Esophagus muscularis mucosa (tissue), 4 donors: ENCODE measurements around the gene USP36. TPM values are rescaled to one million over a fixed set of nuclear protein-coding genes. Genes with fewer than 3 reads are reported as not detected.
A peak's percentile ranks its signal among the peaks of the same experiment; 100 is the strongest.

Source experiments
- DNase-seq: peaks from one replicate; pipeline ENCODE4 v3.0.0-alpha.2; 2017; ENCODE audit errors: extremely low spot score
- H3K27ac ChIP-seq, 4 donors: fragments of 200-600 bp; sonication (generic); replicated peaks in 1 of 4; 1 replicate in 3 of 4; 2 replicates in 1 of 4; pipeline ENCODE4 v1.5.1; 2016 to 2019; ENCODE audit warnings: mild to moderate bottlenecking in 1 of 4
- H3K27me3 ChIP-seq, 4 donors: fragments of 200-600 bp; sonication (generic); one replicate each; pipeline versions ENCODE4 v1.5.1 to v1.6.0; 2016 to 2019
- H3K36me3 ChIP-seq, 4 donors: fragments of 200-600 bp; sonication (generic); one replicate each; pipeline ENCODE4 v1.5.1; 2016 to 2019
- H3K4me1 ChIP-seq, 4 donors: fragments of 200-600 bp; sonication (generic); one replicate each; pipeline ENCODE4 v1.5.1; 2016 to 2019
- H3K4me3 ChIP-seq, 4 donors: fragments of 200-600 bp; sonication (generic); 1 replicate in 2 of 4; 2 replicates in 2 of 4; pipeline ENCODE4 v1.5.1; 2016 to 2019; ENCODE audit warnings: mild to moderate bottlenecking in 4 of 4, moderate library complexity in 1 of 4
- H3K9me3 ChIP-seq, 4 donors: fragments of 200-600 bp; sonication (generic); 1 replicate in 3 of 4; 2 replicates in 1 of 4; pipeline ENCODE4 v1.5.1; 2016 to 2019
- CTCF ChIP-seq, 3 experiments: fragments of 200-600 bp in 2 of 3; fragments of 450-650 bp in 1 of 3; sonication (generic) in 2 of 3; IDR thresholded peaks; one replicate each; pipeline ENCODE4 v1.5.1; 2017 to 2019; ENCODE audit warnings: antibody characterized with exemption in 3 of 3, mild to moderate bottlenecking in 2 of 3, moderate library complexity in 1 of 3
- EP300 ChIP-seq: sonication (generic); formaldehyde crosslinking; IDR thresholded peaks from one replicate; pipeline ENCODE4 v1.6.1; 2017; ENCODE audit warnings: antibody characterized with exemption
- POLR2A ChIP-seq: fragments of 450-650 bp; IDR thresholded peaks from one replicate; pipeline ENCODE4 v1.6.1; 2017; ENCODE audit warnings: antibody characterized with exemption, moderate library complexity, mild to moderate bottlenecking, low read depth
- POLR2AphosphoS5 ChIP-seq, 2 donors: sonication (generic); formaldehyde crosslinking; IDR thresholded peaks; one replicate each; pipeline ENCODE4 v1.6.1; 2017; ENCODE audit warnings: antibody characterized with exemption in 2 of 2
- WGBS: methylation state at CpG from one replicate; pipeline ENCODE4 v1.1.5; 2018; 5-methylcytosine and 5-hydroxymethylcytosine counted together
- intact Hi-C: fragments of 100-400 bp; cut with DNase I; formaldehyde crosslinking; loops from one replicate; pipeline ENCODE4 v1.15.1; 2023
- total RNA-seq, 4 donors: library from RNA; depleted of rRNA; stranded (reverse); fragments of >200 nt; gene quantifications; one replicate each; pipeline versions ENCODE4 v1.1.0 to v1.2.1, GENCODE V29; 2016

Gene USP36
- total RNA-seq, 4 donors from 2014 or later, result 23.3 to 44.7 (median 32.2) TPM

DNA sequence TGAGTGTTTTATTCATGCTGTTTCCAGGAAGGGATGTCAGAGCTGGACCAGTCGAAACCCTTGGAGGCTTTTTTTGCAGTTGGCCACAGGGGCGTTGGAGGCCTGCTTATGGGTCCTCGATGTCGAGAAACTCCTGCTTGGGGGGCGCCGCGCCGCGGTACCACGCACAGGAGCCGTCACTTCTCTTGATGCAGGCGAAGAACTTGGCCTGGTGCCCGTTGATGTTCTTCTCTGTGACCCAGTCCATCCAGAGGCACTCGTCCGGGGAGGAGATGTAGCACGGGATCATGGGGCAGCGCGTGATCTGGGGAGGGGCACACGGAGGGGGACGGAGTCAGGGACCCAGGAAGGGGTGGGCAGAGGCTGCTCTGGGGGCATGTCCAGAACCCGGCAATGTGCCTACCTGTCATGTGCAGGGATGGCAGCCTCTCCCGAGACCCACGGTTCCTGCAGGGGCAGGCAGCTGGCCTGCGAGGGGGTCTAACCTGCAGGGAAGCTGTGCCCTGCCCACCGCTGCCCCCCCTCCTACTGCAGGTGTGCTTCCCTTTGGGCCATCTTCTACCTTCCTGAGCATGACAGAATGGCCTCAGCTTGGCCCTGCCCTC lies 15.0 kb upstream of the USP36 start:
- Histone ChIP-seq H3K4me3 (no peak overlapping the region), H3K27me3 (no peaks in the 10 kb centered on the region), H3K4me1 (no peaks in the 10 kb centered on the region), H3K9me3 (no peaks in the 10 kb centered on the region), H3K27ac (no peak overlapping the region), H3K36me3 (peaks cover 32 to 84% (median 57%) of the 10 kb centered on the region in 4 donors)
- no peak for TF ChIP-seq POLR2A
- TF ChIP-seq CTCF (IDR thresholded peaks at IDR 0.05), result no peak
- no peak for TF ChIP-seq EP300
- no peak for TF ChIP-seq POLR2AphosphoS5 (IDR thresholded peaks at IDR 0.05)
- intact Hi-C loops, result no loop called here
- 92% methylated on average over 21 of the region's 25 CpGs for WGBS
- no peak for DNase-seq

DNA sequence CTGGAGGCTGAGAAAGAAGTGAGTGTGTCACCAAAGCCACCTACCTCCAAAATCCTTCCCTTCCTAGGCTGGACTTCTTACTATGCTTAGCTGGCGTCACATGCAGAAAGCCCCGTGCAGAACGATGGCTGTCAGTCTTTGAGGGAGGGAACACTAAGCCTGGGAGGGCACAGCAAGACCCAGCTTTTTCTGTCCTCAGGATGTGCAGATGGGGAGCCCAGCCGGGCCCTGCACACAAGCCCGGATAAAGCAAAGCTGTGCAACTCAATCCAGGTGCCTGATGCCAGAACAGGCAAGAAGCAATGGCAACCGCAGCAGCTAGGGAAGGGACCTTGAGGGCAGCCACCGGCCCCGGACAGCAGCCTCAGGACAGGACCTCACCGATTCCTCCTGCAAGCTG lies 13.9 kb upstream of the USP36 start:
- no peak for TF ChIP-seq POLR2AphosphoS5 (IDR thresholded peaks at IDR 0.05)
- Histone ChIP-seq H3K4me1 (no peaks in the 10 kb centered on the region), H3K9me3 (no peaks in the 10 kb centered on the region), H3K27me3 (no peaks in the 10 kb centered on the region), H3K36me3 (peaks cover 32 to 77% (median 51%) of the 10 kb centered on the region in 4 donors), H3K4me3 (no peak overlapping the region), H3K27ac (no peak overlapping the region)
- WGBS, result 63% methylated on average over 8 of the region's 9 CpGs
- no peak for DNase-seq
- intact Hi-C loops, result no loop called here

DNA sequence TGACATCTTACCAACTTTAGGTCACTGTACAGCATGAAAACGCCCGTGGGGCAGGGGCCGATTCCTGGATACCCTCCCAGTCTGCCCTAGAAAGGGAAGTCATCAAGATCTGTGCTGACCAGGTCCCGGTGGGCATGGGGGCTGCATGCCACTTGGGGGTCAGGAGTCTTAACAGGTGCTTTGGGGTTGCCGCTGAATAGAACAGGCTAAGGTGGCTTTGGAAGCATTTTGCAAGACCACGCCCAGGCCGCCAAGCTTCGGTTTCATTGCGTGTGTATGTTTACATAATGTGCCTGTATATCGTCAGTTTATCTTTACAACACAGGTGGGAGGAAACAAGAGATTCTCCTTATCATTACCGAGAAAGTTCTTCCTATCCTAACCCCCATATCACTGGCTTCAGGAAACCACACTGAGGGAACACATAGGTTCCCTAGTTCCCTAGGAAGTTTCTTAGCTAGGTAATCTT lies 13.3 kb upstream of the USP36 start:
- 75% methylated on average over 11 of the region's 11 CpGs for WGBS

GRCh38 chr17:78852709-78853121 lies 12.1 kb upstream of the USP36 start:
- Histone ChIP-seq H3K9me3 (no peaks in the 10 kb centered on the region), H3K27me3 (no peaks in the 10 kb centered on the region), H3K36me3 (peaks cover 32 to 63% (median 48%) of the 10 kb centered on the region in 4 donors), H3K4me1 (no peaks in the 10 kb centered on the region), H3K4me3 (no peak overlapping the region), H3K27ac (peak overlapping the region in 1 of 4 donors; percentile 18)
- 78% methylated on average over 16 of the region's 16 CpGs for WGBS
- TF ChIP-seq POLR2AphosphoS5 (IDR thresholded peaks at IDR 0.05), result peak in 1 of 2 donors; percentile 19
- TF ChIP-seq EP300, result no peak
- TF ChIP-seq POLR2A, result no peak
- TF ChIP-seq CTCF (IDR thresholded peaks at IDR 0.05), result no peak
- intact Hi-C loops, result no loop called here
- no peak for DNase-seq

More for the DNA sequence above, 13.3 kb upstream of the USP36 start:
- Histone ChIP-seq H3K9me3 (no peaks in the 10 kb centered on the region), H3K4me3 (no peak overlapping the region), H3K36me3 (peaks cover 32 to 75% (median 51%) of the 10 kb centered on the region in 4 donors), H3K4me1 (no peaks in the 10 kb centered on the region), H3K27me3 (no peaks in the 10 kb centered on the region), H3K27ac (no peak overlapping the region)
- TF ChIP-seq POLR2A (no peak), POLR2AphosphoS5 (IDR thresholded peaks at IDR 0.05) (no peak), EP300 (no peak)
- intact Hi-C loops, result no loop called here
- no peak for DNase-seq

DNA sequence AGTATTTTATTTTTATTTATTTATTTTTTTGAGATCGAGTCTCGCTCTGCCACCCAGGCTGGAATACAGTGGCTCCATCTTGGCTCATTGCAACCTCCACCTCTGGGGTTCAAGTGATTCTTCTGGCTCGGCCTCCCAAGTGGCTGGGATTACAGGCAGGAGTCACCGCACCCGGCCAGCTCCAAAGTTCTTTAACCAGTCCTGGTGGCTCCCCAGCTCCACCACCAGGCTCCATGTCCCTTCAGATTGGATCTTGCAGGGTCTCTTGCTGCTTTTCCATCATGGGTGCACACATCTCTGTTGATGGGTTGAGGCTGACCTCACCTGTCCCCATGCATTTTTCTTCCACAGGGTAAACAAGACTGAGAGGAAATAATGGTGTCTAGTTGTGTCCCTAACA lies 8.4 kb upstream of the USP36 start:
- no peaks in the 10 kb centered on the region for H3K9me3 ChIP-seq
- whole genome bisulfite sequencing, result 91% methylated on average over 5 of the region's 5 CpGs
- intact Hi-C loops, result no loop called here
- H3K36me3 ChIP-seq, result peaks cover 2 to 26% (median 11%) of the 10 kb centered on the region in 4 donors
- H3K27ac ChIP-seq, result no peak overlapping the region
- no peaks in the 10 kb centered on the region for H3K27me3 ChIP-seq
- no peak for DNase-seq
- no peak for TF ChIP-seq POLR2A
- TF ChIP-seq POLR2AphosphoS5 (IDR thresholded peaks at IDR 0.05), result no peak
- no peak for TF ChIP-seq EP300
- no peak for TF ChIP-seq CTCF (IDR thresholded peaks at IDR 0.05)
- no peak overlapping the region for H3K4me3 ChIP-seq
- peaks cover 0 to 1% (median 0%) of the 10 kb centered on the region in 4 donors for H3K4me1 ChIP-seq
